NCI-H82 treated with DMSO at 0.1 percent for 48 hours (cell line): ENCODE results near the gene TNFAIP2.
"Not testable (repeated sequence)": the region's sequence is repeated elsewhere in the genome, so short reads cannot be mapped to it uniquely, and the experiment has no call there.

Experiments
- DNase-seq: peaks from one replicate; lab custom pipeline; 2025; ENCODE audit not compliant: unreplicated experiment; lab: John Stamatoyannopoulos, UW

The TNFAIP2 gene

GRCh38 chr14:103107455-103107854 lies 15.8 kb upstream of the TNFAIP2 start:
- DNase-seq: no peak

- DNase-seq: no peak
Measured at GRCh38 chr14:103107941-103108748, 15.1 kb upstream of the TNFAIP2 start.

DNA sequence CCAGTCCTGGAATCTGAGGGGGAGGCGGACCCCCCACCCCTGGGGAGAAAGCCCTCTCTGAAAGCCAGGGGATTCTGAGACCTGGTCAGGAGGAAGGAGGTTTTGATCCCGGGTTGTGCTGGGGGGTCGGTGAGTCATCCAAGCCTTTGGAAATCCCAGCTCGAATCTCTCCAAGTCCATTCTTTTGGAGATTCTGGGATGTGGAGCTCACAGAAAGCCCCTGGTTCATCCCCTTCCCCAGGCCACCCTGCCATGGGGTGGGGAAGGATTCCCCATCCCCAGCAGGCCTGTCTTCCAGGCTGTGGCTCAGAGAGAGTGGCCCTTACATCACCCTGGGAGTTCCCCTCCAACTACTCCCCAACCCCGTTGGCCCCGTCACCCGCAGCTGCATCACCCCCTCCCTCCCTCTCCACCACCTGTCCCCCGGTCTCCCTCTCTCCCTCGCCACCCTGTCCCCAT lies 14.5 kb upstream of the TNFAIP2 start:
- DNase-seq: no peak

DNA sequence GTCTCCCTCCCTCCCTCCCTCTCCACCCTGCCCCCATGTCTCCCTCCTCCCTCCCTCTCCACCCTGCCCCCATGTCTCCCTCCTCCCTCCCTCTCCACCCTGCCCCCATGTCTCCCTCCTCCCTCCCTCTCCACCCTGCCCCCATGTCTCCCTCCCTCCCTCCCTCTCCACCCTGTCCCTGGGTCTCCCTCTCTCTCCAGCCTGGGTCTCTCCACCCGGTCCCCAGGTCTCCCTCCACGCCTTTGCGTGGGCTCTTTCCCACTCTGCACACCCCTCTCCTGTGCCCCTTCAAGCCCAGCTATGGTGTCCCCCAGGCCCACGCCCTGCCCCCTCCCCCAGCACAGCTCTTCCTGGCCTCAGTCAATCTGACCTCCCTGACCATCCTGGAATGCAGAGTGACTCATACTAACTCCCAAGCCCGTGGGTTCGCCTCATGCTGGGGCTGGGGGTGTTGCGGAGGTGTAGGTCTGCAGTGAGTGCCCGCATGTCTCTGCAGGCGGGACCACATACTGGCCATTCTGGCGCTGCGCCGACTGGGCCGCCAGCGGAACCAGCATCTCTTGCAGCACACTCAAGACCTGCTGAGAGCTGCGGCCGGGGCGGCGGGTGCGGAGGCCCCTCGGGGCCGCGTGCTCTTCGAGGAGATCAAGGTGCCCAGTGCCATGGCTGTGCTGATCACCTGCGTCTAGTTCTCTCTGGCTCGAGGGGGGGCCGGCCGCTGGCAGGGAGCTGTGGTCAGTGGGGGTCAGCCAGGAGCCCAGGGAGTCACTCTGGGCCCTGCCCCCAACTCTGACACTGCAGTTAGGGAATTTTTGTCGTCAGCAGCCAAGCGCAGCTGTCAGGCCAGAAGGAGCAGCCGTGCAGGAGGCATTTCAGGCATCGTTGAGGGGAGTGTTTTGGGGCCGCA lies 13.5 kb upstream of the TNFAIP2 start:
- DNase-seq: no peak

DNA sequence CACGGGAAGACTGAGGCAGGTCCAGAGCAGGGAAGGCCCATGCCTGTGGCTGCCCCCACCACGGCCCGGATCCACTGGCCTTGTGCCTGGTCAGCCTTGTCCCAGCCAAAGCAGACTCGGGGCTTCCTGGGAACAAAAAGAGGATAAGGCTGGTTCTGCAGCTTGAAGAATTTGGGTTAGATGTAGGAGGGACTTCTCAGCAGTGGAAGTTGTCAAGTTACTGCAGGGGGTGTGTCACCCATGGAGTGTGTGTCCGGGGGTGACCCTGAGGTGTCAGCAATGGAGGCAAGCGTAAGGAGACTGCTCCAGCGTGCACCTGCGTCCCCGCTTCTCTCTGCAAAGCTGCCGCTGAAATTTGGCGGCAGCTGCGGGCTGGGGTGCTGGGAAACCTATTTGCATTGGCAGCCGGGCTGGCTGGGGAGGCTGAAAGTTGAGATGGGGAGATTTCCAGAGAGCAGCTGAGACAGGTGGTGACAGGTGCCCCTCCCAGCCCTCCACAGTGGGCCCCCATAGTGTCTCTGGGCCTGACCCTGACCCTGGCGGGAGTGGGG lies 12.5 kb upstream of the TNFAIP2 start:
- DNase-seq: no peak

GRCh38 chr14:103111232-103111868 lies 11.9 kb upstream of the TNFAIP2 start:
- no peak for DNase-seq

GRCh38 chr14:103112400-103113243 lies 10.6 kb upstream of the TNFAIP2 start:
- DNase-seq: no peak

GRCh38 chr14:103113303-103113702 lies 10.0 kb upstream of the TNFAIP2 start:
- DNase-seq: no peak

GRCh38 chr14:103113774-103114173 lies 9.5 kb upstream of the TNFAIP2 start:
- no peak for DNase-seq

- DNase-seq: not testable (repeated sequence)
Measured at GRCh38 chr14:103115086-103115679, 8.1 kb upstream of the TNFAIP2 start.

GRCh38 chr14:103115845-103116572 lies 7.3 kb upstream of the TNFAIP2 start:
- no peak for DNase-seq

DNA sequence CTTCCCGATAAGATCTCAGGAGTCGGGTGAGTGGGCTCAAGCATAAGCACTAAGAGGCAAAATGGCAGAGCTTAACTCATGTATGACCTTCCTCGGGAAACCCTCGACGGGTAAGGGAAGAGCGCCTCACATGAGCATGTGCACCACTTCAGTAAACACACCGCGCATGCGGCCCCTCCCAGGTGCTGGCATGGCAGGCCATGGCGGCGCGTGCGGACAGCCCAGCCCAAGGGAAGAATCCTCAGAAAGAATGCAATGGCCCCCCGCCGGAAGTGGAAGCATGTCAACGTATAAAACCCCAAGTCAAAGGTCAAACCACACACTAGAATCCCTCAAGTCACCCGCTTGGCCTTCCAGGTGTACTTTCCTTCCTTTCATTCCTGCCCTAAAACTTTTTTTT lies 6.6 kb upstream of the TNFAIP2 start:
- no peak for DNase-seq

DNA sequence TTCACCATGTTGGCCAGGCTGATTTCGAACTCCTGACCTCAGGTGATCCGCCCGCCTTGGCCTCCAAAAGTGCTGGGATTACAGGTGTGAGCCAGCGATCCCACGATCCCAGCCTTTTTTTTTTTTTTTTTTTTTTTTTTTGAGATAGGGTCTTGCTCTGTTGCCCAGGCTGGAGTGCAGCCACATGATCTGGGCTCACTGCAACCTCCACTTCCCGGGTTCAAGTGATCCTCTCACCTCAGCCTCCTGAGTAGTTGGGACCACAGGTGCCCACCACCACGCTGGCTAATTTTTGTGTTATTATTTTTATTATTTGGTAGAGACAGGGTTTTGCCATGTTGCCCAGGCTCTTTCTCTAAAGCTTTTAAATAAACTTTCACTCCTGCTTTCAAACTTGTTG lies 5.8 kb upstream of the TNFAIP2 start:
- not testable (repeated sequence) for DNase-seq

DNA sequence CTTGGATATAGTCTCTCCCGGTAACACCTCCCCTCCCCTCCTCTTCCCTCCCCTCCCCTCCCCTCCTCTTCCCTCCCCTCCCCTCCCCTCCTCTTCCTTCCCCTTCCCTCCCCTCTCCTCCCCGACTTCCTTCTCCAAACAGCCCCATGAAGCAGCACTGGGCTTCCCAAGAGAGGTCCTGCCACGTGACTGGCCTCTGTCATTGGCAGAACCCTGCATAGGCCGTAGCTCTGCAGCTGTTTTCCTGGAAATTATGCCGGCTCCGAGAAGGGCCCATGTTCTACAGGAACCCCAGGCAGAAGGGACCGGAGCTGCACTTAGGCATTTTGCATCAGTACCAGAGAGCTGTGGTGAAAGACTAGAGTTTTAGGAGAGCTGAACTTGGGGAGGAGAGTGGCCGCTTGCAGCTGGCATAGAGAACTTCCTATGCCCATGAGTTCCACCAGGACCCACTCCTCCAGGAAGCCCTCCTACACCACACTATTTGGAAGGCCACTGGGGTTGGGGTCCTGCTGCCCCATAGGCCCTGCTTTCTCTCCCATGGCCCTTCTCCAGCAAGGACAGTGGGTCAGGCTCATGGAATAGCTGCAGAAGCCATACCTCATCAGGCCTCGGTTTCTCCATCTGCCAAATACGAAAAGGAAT lies 5.1 kb upstream of the TNFAIP2 start:
- DNase-seq: no peak

GRCh38 chr14:103118663-103119404 lies 4.4 kb upstream of the TNFAIP2 start:
- no peak for DNase-seq

GRCh38 chr14:103119527-103119926 lies 3.7 kb upstream of the TNFAIP2 start:
- DNase-seq: not testable (repeated sequence)

DNA sequence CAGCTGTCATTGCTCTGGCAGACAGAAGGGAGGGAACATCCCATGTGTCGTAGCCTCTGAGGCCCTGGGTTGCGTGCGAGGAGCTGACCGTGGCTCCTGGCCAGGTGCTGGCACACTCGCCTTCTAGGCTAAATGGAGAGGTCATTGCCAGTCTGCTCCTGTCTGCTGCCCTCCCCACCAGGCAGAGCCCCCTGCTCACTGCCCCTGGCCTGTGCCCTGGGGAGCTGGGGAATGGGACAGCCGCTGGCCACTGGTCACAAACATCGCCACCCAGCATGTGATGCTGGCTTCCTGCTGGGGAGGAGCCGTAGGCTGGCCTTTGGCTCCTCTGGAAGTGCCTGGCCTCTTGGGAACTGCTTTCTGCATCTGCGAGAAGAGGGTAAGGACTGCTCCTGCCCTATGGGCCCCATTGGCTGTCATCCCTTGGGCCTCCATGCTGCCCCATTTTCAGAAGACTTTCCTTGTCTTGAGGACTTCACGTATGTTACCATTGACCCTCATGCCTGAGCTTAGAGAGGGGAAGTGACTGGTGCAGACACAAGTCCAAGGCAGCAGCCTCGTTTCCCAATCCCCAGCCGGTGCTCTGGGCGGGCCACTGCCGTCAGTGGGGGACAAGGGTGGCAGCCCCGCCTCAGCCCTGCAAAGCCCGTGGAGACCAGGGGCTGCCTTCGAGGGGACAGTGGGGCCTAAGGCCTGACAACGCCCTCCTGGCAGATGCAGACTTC lies 2.0 kb upstream of the TNFAIP2 start:
- no peak for DNase-seq
